Astrocyte of the spinal cord (primary cell): ENCODE measurements around the gene ANGPTL3.

Experiments
- DNase-seq: peaks from one replicate; pipeline ENCODE4 v3.0.0; 2011; ENCODE audit warnings: low read depth, low spot score
- H3K4me3 ChIP-seq: 2 replicates; pipeline ENCODE4 v1.5.1; 2011; ENCODE audit warnings: low read depth, mild to moderate bottlenecking, low read length, moderate library complexity
- CTCF ChIP-seq: IDR thresholded peaks from 2 replicates; pipeline ENCODE4 v1.5.1; 2012; ENCODE audit warnings: low read depth, mild to moderate bottlenecking, low read length, inconsistent platforms
- in situ Hi-C: cut with HindIII; loops from 2 replicates; pipeline ENCODE4 v1.10.0; 2017; ENCODE audit warnings: low sequenced_read_pairs

ANGPTL3 gene

GRCh38 chr1:62654744-62655143 lies 57.4 kb downstream of the ANGPTL3 start:
- in situ Hi-C loops = no loop called here
- no peak for DNase-seq
- no peak for TF ChIP-seq CTCF
- no peak overlapping the region for H3K4me3 ChIP-seq
